ENCODE data around the gene TRPM8.

TRPM8 gene

DNA sequence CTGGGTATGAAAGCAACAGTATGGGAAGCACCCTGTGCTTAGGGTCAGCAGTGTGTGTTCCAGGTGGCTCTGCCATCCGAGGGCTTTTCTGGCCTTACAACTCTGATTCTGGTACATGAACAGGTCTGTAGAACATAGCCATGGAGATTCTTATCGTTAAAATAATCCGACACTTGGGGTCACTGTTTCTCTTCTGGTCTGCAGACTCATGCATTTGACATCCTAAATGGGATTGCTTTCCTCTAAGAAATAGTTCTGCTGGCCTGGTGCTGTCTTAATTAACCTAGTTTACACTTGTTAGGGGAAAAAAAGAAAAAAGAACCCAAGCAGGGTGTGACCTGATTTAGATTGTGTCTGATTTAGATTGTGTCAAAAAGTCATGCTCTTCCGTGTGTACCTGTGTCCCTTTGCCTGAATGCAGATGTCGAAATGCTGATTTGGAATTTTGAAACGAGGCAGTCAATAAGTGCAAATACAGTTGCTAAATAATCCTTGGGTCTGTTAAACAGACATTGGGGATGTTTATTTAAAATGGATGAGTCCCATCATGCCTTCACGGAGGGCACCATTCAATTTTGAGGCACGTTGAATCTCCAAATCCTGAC is 59.6 kb downstream of the TRPM8 start:
- DNase-seq = no peak

DNA sequence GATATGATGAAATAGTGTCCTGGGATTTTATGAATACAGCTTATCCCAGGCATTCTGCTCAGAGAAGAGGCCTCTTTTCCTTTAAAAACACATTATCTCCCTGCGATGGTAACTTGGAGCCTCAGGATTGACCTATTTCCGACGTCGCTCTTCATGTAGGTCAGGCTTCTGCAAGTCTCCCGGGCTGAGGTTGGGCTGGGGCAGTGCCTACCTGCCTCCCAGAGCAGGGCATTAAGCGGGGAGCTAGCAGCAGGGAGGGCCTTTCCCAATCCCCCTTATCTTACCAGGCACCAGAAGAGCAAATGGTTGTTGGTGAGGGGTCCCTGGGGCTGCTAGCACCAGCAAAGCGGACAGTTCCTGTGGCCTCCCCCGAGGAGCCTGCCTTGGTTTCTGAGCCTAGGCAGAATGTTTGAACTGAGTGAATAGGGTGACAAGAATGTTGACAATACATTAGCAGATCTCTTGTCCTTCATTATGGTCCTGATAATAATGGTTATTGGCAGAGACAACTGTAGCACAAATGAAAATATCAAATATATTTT is 60.2 kb downstream of the TRPM8 start:
- no peak for DNase-seq

DNA sequence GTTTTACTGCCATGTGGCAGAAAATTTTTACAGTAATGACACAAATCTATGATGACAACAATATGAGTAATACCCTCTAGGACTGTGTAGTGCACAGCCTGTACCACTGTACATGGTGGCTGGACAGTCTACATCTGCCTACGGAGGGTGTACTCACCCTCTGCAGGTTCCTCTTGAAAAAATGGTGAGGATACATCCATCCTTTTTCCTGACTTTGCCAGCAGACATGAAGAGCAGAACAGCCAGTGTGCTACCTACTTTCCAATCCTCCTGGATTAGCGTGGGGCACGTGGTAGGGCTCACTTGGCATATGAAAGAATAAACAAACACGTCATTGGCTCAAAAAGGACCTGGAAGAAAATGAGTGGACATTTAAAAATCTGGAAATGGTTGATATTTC is 62.6 kb downstream of the TRPM8 start:
- no peak for DNase-seq

GRCh38 chr2:233980955-233981561 is 63.9 kb downstream of the TRPM8 start:
- no peak for DNase-seq

DNA sequence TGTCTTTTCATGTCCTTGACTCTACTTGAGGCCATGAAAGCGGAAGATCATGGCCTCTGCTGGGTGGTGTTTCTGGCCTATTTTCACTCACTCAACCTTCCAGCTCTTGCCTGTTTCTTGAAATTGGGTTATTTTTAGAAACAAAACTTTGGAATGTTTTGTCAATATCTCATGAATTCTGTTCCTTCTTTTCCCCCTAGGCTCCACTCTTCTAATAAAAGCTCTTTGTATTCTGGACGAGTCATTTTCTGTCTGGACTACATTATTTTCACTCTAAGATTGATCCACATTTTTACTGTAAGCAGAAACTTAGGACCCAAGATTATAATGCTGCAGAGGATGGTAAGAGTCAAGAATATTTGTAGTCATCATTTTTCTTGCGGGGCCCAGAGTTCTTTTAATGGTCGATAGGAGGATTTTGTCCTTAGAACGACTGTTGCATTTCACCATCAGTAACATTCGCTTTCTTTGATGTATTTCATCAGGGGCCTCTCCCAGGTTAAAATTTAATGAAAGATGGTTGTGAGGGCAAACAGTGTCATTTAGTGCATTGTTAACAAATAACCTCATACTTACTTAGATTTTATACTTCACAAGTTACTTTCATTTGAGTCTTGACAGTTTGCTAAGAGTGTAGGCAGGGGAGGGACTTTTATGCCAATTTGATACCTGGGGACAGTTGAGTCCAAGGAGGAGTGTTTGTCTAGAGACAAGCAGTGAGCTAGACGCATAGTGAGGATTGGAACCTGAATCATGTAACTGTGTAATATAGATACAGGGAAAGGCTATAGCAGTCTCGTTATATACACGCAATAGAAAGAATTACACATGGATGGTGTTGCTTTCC is 64.6 kb downstream of the TRPM8 start:
- no peak for DNase-seq

DNA sequence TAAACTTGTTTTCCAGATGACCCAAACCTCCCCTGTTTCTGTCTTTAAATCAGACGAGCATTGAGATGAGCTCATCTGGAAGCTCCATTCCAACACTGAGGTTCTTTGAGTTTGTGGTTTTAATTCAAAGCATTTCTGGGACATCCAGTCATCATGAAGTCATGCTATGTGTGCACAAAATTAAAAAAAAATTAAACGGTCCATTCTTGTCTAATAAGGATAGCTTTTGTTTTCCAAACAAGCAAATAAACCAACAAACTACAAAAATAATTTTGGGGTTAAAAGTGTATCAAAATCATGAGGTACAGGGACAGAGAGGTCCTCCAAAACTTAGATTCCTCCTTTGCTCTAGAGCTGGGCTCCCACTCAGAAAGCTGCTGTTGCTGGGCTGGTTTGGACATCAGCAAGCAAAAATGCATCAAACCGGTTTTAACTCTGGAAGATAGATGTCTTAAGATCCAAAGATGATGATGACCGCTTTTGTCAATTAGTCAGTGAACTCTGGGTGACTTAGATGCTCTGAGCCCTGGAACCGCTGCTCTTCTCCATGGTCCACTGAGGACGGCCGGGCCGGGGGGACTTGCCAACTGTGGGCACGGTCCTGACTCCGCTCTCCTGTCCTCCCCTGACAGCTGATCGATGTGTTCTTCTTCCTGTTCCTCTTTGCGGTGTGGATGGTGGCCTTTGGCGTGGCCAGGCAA is 65.4 kb downstream of the TRPM8 start:
- no peak for DNase-seq

GRCh38 chr2:233983445-233983844 is 66.3 kb downstream of the TRPM8 start:
- DNase-seq = no peak

DNA sequence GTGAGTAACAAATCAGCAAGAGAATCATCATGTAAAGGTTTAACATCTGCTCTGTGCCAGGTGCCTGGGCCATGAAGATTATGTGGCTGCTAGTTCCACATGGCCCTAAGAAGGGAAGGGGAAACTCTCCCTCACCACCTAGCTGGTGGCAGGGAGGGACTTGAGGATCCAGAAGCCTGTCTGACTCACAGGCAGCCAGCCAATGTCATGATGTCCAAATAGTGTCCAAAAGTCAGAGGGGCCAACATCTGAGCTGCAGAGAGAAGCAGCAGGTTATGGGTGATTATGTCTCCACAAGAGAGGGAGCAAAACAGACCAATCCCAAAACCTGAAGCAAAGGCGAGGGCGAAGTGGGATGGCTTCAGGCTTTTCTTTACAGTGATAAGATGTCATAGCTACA is 71.4 kb downstream of the TRPM8 start:
- no peak for DNase-seq

- no peak for DNase-seq
Observed at GRCh38 chr2:233989221-233989858, 72.2 kb downstream of the TRPM8 start.

DNA sequence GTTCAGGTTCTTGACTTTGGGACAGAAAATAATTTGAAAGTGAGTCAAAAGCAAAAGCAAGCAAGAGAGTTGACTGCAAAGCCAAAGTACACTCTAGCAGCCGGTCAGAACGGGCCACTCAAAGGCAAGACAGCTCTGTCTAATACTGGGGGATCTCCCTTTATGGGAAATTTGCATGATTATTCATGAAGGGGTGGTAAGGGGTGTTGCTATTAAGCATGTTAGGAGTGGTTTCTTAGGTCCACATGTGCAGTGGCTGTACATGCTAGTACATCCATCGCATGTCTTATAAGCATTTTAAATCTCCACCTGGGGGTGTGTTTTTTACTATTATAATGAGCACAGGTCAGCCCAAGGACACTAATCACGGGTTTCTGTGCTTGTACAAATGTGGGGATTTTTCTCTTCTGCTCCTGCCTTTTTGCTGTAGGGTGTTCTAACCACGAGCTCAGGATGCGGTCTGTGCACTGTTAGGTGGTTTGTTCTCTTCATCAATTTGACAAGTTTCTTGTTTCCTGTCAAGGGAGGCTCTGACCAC is 73.2 kb downstream of the TRPM8 start:
- no peak for DNase-seq

- no peak for DNase-seq
Observed at GRCh38 chr2:233991196-233991595, 74.0 kb downstream of the TRPM8 start.

GRCh38 chr2:233992513-233993217 is 75.5 kb downstream of the TRPM8 start:
- no peak for DNase-seq

GRCh38 chr2:233993461-233993860 is 76.3 kb downstream of the TRPM8 start:
- DNase-seq = no peak

DNA sequence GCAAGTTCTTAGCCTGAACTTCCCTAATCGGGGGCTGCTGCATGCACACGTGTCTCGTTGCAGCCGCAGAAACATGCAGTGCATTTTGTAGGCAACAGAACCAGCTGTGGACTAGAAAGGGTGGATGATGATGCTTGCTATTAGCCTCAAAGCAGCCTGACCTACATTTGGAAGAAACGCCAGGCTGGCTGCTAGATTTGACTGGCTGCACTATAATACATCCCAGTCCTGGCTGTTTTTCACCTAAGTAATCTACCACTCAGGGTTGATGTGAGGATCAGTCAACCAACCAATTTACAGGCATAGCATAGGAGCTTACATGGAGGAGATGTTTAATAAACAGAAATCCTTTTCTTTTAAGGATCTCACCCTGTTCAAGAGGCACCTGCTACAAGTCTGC is 77.0 kb downstream of the TRPM8 start:
- no peak for DNase-seq

GRCh38 chr2:233996000-233996399 is 78.8 kb downstream of the TRPM8 start:
- DNase-seq = no peak

DNA sequence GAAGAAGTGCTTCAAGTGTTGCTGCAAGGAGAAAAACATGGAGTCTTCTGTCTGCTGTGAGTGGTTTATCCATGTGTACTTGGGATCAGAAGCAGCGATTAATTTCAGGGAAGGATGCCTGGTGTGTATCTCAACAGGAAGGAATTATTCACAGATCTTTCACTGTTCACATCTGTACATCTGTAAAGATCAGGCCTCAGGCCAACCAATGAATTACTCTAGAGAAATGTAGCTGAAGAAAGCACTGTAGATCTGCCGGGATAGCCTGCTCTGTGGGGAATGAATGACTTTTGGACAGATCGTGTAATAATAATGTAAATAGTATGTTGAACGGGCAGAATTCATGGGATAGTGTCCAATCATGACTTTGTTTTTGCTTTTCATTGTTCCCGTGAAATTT is 79.3 kb downstream of the TRPM8 start:
- no peak for DNase-seq

GRCh38 chr2:233997707-233998106 is 80.5 kb downstream of the TRPM8 start:
- DNase-seq = no peak

DNA sequence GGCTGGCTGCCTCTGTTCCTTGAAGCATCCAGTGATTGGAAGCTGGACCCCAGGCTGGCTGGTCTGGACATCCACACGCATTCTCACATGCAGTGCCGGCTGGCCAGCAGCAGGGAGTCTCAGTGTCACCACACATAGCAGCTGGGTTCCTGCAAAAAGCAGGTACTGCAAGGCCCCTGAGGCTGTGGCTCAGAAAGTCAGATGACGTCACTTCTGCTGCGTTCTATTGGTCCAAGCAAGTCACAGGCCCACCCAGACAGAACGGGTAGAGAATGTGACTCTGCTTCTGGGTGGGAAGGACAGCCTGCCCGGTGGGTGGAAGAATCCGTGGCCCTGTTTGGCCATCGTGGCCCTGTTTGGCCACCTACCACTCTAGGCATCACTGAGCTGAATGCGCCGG is 82.0 kb downstream of the TRPM8 start:
- DNase-seq = no peak

DNA sequence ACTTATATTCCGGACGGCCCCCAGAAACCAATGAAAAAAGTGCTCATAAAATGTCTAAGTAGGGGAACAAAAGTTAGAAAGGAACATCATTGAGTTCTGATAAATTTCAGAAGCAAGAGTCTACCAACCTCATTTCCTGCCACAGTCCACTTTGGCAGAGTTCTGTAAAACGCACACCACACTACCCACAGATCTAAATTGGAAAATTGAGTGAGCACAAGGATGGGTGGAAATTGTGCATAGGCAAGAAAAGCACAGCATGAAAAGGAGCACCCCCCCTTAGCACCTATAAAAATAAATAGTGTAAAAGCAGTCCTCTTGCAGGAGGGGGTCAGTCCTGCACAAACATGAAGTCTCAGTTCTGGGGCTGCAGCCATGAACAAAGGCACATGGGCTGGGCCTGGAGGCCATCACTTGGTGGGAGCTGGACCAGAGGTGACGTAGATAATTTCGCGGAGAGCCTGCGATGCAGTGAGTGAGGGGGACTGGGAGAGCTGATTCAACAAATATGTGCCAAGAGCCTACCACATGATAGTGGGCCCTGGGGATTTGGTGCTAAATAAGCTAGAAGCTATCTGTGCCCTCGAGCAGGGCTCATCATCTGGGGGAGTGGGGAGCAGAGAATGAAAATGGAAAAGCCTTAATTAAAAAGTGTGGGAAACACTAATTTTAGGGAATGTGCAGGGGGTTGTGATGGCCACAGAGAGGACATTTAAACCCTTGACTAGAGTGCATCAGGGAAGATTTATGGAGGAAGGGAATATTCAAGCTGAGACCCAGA is 84.4 kb downstream of the TRPM8 start:
- DNase-seq = no peak

- no peak for DNase-seq
Observed at GRCh38 chr2:234002281-234002680, 85.1 kb downstream of the TRPM8 start.
